ENCODE results near the gene OR51D1. TPM values are rescaled to one million over a fixed set of nuclear protein-coding genes. Genes with fewer than 3 reads are reported as not detected.

Gene OR51D1
- total and polyA plus RNA-seq, 2 of the 8 experiments (the other 6 are each of a cell fraction or from before 2014, with no cell fraction given), result not detected

Other genes with a start within 250 kb of the OR51D1 start
- 13.9 and 16.7 TPM in 2 replicates for gene TRIM21, start 243.8 kb upstream of the OR51D1 start, total RNA-seq (2021; fragmentation: NEBNext Ultra II Directional; extraction: Animal tissue kit (Norgen Biotek cat#: 25700))
- 15.6 and 16.3 TPM in 2 replicates for gene TRIM21, start 243.8 kb upstream of the OR51D1 start, polyA plus RNA-seq (2011; rRNA removed)
- not detected in 2 replicates for gene OR52K2, start 188.2 kb upstream of the OR51D1 start, total RNA-seq (2021; fragmentation: NEBNext Ultra II Directional; extraction: Animal tissue kit (Norgen Biotek cat#: 25700))
- not detected in 2 replicates for gene OR52K2, start 188.2 kb upstream of the OR51D1 start, polyA plus RNA-seq (2011; rRNA removed)
- not detected in 2 replicates for gene OR52K1, start 154.8 kb upstream of the OR51D1 start, total RNA-seq (2021; fragmentation: NEBNext Ultra II Directional; extraction: Animal tissue kit (Norgen Biotek cat#: 25700))
- gene OR52K1, start 154.8 kb upstream of the OR51D1 start, polyA plus RNA-seq (2011; rRNA removed), result 0.05 TPM in 1 of 2 replicates, not detected in the other
- not detected in 2 replicates for gene OR52M1, start 92.3 kb upstream of the OR51D1 start, total RNA-seq (2021; fragmentation: NEBNext Ultra II Directional; extraction: Animal tissue kit (Norgen Biotek cat#: 25700))
- not detected in 2 replicates for gene OR52M1, start 92.3 kb upstream of the OR51D1 start, polyA plus RNA-seq (2011; rRNA removed)
- not detected in 2 replicates for gene OR52I2, start 55.7 kb upstream of the OR51D1 start, total RNA-seq (2021; fragmentation: NEBNext Ultra II Directional; extraction: Animal tissue kit (Norgen Biotek cat#: 25700))
- gene OR52I2, start 55.7 kb upstream of the OR51D1 start, polyA plus RNA-seq (2011; rRNA removed), result not detected in 2 replicates
- gene OR52I1, start 43.4 kb upstream of the OR51D1 start, total RNA-seq (2021; fragmentation: NEBNext Ultra II Directional; extraction: Animal tissue kit (Norgen Biotek cat#: 25700)), result not detected in 2 replicates
- not detected in 2 replicates for gene OR52I1, start 43.4 kb upstream of the OR51D1 start, polyA plus RNA-seq (2011; rRNA removed)
- gene TRIM68, start 29.2 kb upstream of the OR51D1 start, total RNA-seq (2021; fragmentation: NEBNext Ultra II Directional; extraction: Animal tissue kit (Norgen Biotek cat#: 25700)), result 5.7 and 6.2 TPM in 2 replicates
- 3.4 and 3.8 TPM in 2 replicates for gene TRIM68, start 29.2 kb upstream of the OR51D1 start, polyA plus RNA-seq (2011; rRNA removed)
- gene OR51E1, start 6.5 kb downstream of the OR51D1 start, total RNA-seq (2021; fragmentation: NEBNext Ultra II Directional; extraction: Animal tissue kit (Norgen Biotek cat#: 25700)), result not detected in 2 replicates
- gene OR51E1, start 6.5 kb downstream of the OR51D1 start, polyA plus RNA-seq (2011; rRNA removed), result not detected in 2 replicates
- not detected in 2 replicates for gene OR51E2, start 60.4 kb downstream of the OR51D1 start, total RNA-seq (2021; fragmentation: NEBNext Ultra II Directional; extraction: Animal tissue kit (Norgen Biotek cat#: 25700))
- gene OR51E2, start 60.4 kb downstream of the OR51D1 start, polyA plus RNA-seq (2011; rRNA removed), result not detected in 2 replicates
- gene MMP26, start 67.3 kb downstream of the OR51D1 start, total RNA-seq (2021; fragmentation: NEBNext Ultra II Directional; extraction: Animal tissue kit (Norgen Biotek cat#: 25700)), result not detected in 2 replicates
- gene MMP26, start 67.3 kb downstream of the OR51D1 start, polyA plus RNA-seq (2011; rRNA removed), result 0.06 TPM in 1 of 2 replicates, not detected in the other
- gene OR51F1, start 132.5 kb downstream of the OR51D1 start, total RNA-seq (2021; fragmentation: NEBNext Ultra II Directional; extraction: Animal tissue kit (Norgen Biotek cat#: 25700)), result not detected in 2 replicates
- not detected in 2 replicates for gene OR51F1, start 132.5 kb downstream of the OR51D1 start, polyA plus RNA-seq (2011; rRNA removed)
- gene OR52R1, start 166.9 kb downstream of the OR51D1 start, total RNA-seq (2021; fragmentation: NEBNext Ultra II Directional; extraction: Animal tissue kit (Norgen Biotek cat#: 25700)), result not detected in 2 replicates
- not detected in 2 replicates for gene OR52R1, start 166.9 kb downstream of the OR51D1 start, polyA plus RNA-seq (2011; rRNA removed)
- gene OR51F2, start 183.8 kb downstream of the OR51D1 start, total RNA-seq (2021; fragmentation: NEBNext Ultra II Directional; extraction: Animal tissue kit (Norgen Biotek cat#: 25700)), result not detected in 2 replicates
- 0.09 and 0.15 TPM in 2 replicates for gene OR51F2, start 183.8 kb downstream of the OR51D1 start, polyA plus RNA-seq (2011; rRNA removed)
- gene OR51S1, start 211.7 kb downstream of the OR51D1 start, total RNA-seq (2021; fragmentation: NEBNext Ultra II Directional; extraction: Animal tissue kit (Norgen Biotek cat#: 25700)), result not detected in 2 replicates
- gene OR51S1, start 211.7 kb downstream of the OR51D1 start, polyA plus RNA-seq (2011; rRNA removed), result not detected in 2 replicates
- not detected in 2 replicates for gene OR51T1, start 244.4 kb downstream of the OR51D1 start, total RNA-seq (2021; fragmentation: NEBNext Ultra II Directional; extraction: Animal tissue kit (Norgen Biotek cat#: 25700))
- not detected in 2 replicates for gene OR51T1, start 244.4 kb downstream of the OR51D1 start, polyA plus RNA-seq (2011; rRNA removed)